Measurements from ENCODE around the gene PTPRN2. TPM values are rescaled to one million over a fixed set of nuclear protein-coding genes. Genes with fewer than 3 reads are reported as not detected.

Gene PTPRN2
- total RNA-seq, 2 experiments from 2014 or later = 0.70 TPM; not detected in 1

DNA sequence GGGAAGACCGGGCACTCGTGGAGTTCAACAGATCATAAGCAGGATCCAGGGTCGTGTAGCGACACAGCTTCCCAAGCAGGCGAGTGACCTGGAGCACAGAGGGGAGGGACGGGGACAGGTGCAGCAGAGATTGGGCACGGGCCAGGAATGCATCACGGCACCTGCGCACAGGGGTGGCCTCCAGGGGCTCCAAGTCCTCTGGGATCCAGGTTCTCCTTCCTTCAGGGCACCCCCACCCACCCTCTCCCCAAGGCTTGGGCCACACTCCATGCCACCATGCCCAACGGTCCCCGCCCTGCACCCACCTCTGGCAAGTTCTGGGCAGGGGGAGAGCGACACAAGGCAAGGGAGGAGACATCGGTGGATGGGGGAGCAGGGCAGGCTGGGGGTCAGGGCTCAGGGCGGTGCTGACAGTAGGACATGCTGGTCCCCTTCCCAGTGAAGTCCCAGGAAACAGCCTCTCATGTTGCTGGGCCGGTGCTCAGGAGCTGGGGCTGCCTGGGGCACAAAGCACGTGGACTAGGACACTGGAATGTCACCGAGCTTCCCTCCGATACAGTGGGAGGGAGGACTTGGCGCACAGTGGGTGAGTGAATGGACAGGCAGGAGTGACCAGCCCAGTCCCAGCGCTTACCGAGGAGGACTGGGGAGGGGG lies 597.3 kb downstream of the PTPRN2 start:
- Histone ChIP-seq H3K4me2 (ENCODE audit: low read length) (no peak overlapping the region), H3K9me2 (ENCODE audit: insufficient read depth, low read length) (no peaks in the 10 kb centered on the region), H3K36me3 (ENCODE audit: insufficient read depth, low read length) (no peaks in the 10 kb centered on the region), H4K20me1 (ENCODE audit: insufficient read depth, low read length) (no peaks in the 10 kb centered on the region), H3K79me2 (ENCODE audit: insufficient read depth, low read depth, low read length) (no peaks in the 10 kb centered on the region), H3K9me3 (ENCODE audit: low read length) (no peaks in the 10 kb centered on the region), H3K27ac (ENCODE audit: low read depth, low read length, poor library complexity, severe bottlenecking) (no peak overlapping the region), H3K4me1 (ENCODE audit: insufficient read depth, low read length, poor library complexity, severe bottlenecking) (no peaks in the 10 kb centered on the region), H3K4me3 (ENCODE audit: low read depth, low read length, poor library complexity, severe bottlenecking) (no peak overlapping the region), H2AFZ (ENCODE audit: low read length) (no peak overlapping the region)
- ChIA-PET POLR2A (no interaction called here), CTCF (ENCODE audit: unreplicated experiment) (no interaction called here)
- DNase-seq (ENCODE audit: low spot score) = no peak
- intact Hi-C loops (cut with micrococcal nuclease; ENCODE audit: unreplicated experiment) = no loop called here
- TF ChIP-seq EZH2phosphoT487 (IDR thresholded peaks at IDR 0.05; ENCODE audit: borderline replicate concordance, low read depth, low read length) = no peak
- TF ChIP-seq CTCF (conservative IDR thresholded peaks at IDR 0.05; ENCODE audit: low read length) = no peak
- BruUV-seq (replicated peaks) = no TSS peak

- Histone ChIP-seq H3K9me3 (ENCODE audit: low read length) (no peaks in the 10 kb centered on the region), H3K4me1 (ENCODE audit: insufficient read depth, low read length, poor library complexity, severe bottlenecking) (no peaks in the 10 kb centered on the region), H3K4me3 (ENCODE audit: low read depth, low read length, poor library complexity, severe bottlenecking) (no peak overlapping the region), H3K27ac (ENCODE audit: low read depth, low read length, poor library complexity, severe bottlenecking) (no peak overlapping the region), H3K4me2 (ENCODE audit: low read length) (no peak overlapping the region), H4K20me1 (ENCODE audit: insufficient read depth, low read length) (no peaks in the 10 kb centered on the region), H3K36me3 (ENCODE audit: insufficient read depth, low read length) (no peaks in the 10 kb centered on the region), H3K9me2 (ENCODE audit: insufficient read depth, low read length) (no peaks in the 10 kb centered on the region), H2AFZ (ENCODE audit: low read length) (no peak overlapping the region), H3K79me2 (ENCODE audit: insufficient read depth, low read depth, low read length) (no peaks in the 10 kb centered on the region)
- no TSS peak for BruUV-seq (replicated peaks)
- TF ChIP-seq CTCF (conservative IDR thresholded peaks at IDR 0.05; ENCODE audit: low read length) (no peak), EZH2phosphoT487 (IDR thresholded peaks at IDR 0.05; ENCODE audit: borderline replicate concordance, low read depth, low read length) (no peak)
- ChIA-PET CTCF (ENCODE audit: unreplicated experiment) (no interaction called here), POLR2A (no interaction called here)
- DNase-seq (ENCODE audit: low spot score) = no peak
- intact Hi-C loops (cut with micrococcal nuclease; ENCODE audit: unreplicated experiment) = no loop called here
Measured at GRCh38 chr7:157989589-157989988, 598.0 kb downstream of the PTPRN2 start.

DNA sequence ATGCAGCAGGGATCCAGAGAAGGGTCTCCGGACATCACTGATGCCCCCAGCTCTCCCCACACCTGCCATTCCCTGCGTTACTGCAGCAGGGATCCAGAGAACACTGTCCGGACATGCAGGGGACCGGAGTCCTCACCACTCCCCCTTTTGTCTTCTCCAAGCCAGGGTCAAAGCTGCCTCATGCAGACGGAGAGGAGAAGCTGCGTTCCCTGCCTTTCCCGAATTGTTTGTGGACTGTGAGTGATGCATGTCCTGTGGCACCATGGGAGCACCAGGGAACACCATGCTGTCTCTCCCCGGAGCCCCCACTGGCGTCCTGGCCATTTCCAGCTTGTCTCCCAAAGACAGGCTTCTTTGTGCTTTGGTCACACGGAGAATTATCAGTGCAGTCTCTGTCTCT lies 599.7 kb downstream of the PTPRN2 start:
- Histone ChIP-seq H3K79me2 (ENCODE audit: insufficient read depth, low read depth, low read length) (no peaks in the 10 kb centered on the region), H3K4me2 (ENCODE audit: low read length) (no peak overlapping the region), H3K4me3 (ENCODE audit: low read depth, low read length, poor library complexity, severe bottlenecking) (no peak overlapping the region), H3K9me2 (ENCODE audit: insufficient read depth, low read length) (no peaks in the 10 kb centered on the region), H3K9me3 (ENCODE audit: low read length) (no peaks in the 10 kb centered on the region), H4K20me1 (ENCODE audit: insufficient read depth, low read length) (no peaks in the 10 kb centered on the region), H3K27ac (ENCODE audit: low read depth, low read length, poor library complexity, severe bottlenecking) (no peak overlapping the region), H3K36me3 (ENCODE audit: insufficient read depth, low read length) (no peaks in the 10 kb centered on the region), H2AFZ (ENCODE audit: low read length) (no peak overlapping the region), H3K4me1 (ENCODE audit: insufficient read depth, low read length, poor library complexity, severe bottlenecking) (no peaks in the 10 kb centered on the region)
- ChIA-PET CTCF (ENCODE audit: unreplicated experiment) (no interaction called here), POLR2A (no interaction called here)
- intact Hi-C loops (cut with micrococcal nuclease; ENCODE audit: unreplicated experiment) = no loop called here
- no peak for DNase-seq (ENCODE audit: low spot score)
- TF ChIP-seq CTCF (conservative IDR thresholded peaks at IDR 0.05; ENCODE audit: low read length) (no peak), EZH2phosphoT487 (IDR thresholded peaks at IDR 0.05; ENCODE audit: borderline replicate concordance, low read depth, low read length) (no peak)
- BruUV-seq (replicated peaks) = no TSS peak

Data from OCI-LY7 (cell line).